NCI-H69 (cell line): Measurements from ENCODE around the gene EEPD1.
A peak's percentile ranks its signal among the peaks of the same experiment; 100 is the strongest.
"Not testable (repeated sequence)": the region's sequence is repeated elsewhere in the genome, so short reads cannot be mapped to it uniquely, and the experiment has no call there.

Source experiments
- DNase-seq: peaks from one replicate; lab custom pipeline; 2025; lab: John Stamatoyannopoulos, UW

EEPD1 gene

GRCh38 chr7:36214608-36215456 is 61.8 kb downstream of the EEPD1 start:
- no peak for DNase-seq

DNA sequence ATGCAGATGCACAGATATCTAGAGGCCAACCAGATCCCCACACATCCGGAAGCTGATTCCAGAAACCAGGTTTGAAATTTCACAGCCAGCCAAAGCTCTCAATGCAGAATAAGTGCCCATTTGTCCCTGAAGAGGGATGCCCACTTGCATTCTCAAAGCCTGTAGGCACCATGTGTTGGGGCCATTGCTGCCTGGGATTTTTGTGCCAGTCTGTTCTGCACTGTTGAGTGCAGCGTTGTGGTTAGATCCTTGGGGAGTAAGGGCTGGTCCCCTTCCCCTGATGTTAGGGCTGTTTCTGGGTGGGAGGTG is 62.4 kb downstream of the EEPD1 start:
- no peak for DNase-seq

- no peak for DNase-seq
Measured at GRCh38 chr7:36216063-36216684, 63.1 kb downstream of the EEPD1 start.

DNA sequence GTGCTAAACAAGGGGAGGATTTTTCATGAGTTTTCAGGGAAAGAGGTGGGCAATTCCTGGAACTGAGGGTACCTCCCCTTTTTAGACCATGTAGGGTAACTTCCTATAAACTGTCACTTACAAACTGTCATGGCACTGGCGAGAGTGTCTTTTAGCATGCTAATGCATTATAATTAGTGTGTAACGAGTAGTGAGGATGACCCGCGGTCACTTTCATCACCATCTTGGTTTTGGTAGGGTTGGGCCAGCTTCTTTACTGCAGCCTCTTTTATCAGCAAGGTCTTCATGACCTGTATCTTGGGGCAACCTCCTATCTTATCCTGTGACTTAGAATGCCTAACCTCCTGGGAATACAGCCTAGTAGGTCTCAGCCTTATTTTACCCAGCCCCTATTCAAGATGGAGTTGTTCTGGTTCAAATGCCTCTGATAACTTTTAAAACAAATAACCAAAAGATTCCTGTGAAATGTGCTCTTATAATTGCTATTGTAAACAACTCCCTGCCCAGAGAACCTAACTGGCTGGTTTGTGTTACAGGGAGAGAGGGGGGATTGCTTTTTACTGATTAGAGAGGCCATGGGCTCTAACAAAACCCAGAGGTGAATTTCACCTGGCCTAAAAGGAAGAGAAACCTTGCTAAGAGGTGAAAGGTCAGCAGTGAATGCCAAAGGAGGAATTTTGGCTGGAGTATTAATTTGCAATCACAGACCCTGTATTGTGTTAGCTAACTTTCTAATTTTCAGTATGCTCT is 64.3 kb downstream of the EEPD1 start:
- no peak for DNase-seq

DNA sequence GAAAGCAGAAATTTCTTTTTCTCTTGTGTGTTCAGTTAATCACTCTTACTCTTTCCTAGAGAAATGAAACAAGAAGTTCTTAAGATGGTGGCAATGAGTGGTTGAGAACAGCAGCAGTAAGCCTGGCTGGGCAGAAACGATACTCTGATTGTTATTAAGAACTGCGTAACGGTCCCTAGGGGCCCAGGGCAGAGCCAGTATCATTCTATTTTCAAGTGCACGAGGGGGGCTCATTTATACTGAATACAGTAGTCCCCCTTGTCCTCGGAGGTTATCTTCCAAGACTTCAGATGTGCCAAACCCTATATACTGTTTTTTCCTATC is 64.9 kb downstream of the EEPD1 start:
- no peak for DNase-seq

- DNase-seq = no peak
Measured at GRCh38 chr7:36219429-36219828, 66.4 kb downstream of the EEPD1 start.

- DNase-seq = no peak
Measured at GRCh38 chr7:36223851-36224250, 70.8 kb downstream of the EEPD1 start.

DNA sequence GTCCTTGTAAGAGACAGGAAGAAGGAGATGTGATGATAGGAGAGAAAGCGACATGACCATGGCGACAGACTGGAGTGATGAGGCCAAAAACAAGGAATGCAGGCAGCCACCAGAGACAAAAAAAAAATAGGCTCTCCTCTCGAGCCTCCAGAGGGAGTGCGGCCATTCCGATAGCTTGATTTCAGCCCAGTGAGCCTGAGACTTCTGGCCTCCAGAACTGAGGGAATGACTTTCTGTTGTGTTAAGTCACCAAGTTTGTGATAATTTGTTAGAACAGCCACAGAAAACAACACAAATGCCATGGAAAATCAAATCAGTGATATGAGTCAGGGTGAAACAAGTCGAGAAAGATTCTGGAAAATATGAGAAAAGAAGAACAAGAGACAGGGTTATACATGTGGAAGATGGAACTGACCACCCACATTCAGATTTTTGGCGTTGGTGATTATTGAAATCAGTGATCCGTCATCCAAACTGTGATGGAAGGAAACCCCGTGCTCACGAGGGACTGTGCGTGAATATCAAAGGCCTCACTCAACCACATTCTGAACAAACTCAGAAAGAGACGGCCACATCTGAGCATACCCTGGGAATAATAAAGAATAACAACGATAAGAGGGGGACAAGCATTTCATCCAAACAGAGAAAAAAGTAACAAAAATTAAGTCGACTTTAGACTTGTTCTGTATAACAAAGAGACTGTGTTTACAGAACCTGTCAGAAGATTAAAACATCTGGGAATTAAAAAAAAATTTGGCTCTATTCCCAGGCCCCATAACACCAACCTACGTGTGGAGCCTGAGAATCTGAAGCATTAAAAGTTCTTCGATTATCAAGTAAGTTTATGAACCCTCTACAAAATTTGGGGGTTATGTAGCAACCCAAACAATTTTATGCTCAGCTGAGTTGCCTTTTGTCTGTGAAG is 72.1 kb downstream of the EEPD1 start:
- peak; percentile 22 for DNase-seq

DNA sequence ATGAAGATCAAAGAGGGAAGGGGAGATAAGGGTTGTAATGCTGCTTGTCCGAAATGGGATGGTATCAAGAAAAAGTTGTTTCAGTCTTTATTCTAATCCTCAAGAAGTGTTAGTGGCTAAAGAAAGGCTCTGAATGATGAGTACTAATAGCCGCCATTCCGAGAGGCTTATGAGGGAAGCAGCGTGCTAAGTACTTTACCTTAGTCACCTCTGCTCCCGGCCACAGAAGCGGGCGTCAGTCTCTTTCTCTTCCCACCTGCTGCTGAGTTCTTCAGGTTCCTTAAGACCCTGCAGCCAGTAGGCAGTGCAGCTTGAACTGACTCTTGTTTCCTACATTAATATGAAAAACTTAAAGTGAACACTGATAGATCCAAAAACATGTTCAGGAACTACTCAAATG is 73.1 kb downstream of the EEPD1 start:
- no peak for DNase-seq

GRCh38 chr7:36227223-36227622 is 74.2 kb downstream of the EEPD1 start:
- no peak for DNase-seq

DNA sequence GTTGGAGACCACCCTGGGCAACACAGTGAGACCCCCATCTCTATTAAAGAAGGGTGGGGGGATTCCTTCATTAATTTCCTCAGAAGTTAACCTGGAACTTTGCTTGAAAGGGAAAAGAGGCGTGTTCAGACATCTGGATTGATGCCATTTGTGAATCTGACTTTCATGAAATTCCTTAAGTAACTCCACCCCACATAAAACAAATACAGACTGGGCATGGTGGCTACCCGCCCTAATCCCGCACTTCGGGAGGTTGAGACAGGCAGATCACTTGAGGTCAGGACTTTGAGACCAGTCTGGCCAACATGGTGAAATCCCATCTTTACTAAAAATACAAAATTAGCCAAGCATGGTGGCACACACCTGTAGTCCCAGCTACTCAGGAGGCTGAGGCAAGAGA is 75.0 kb downstream of the EEPD1 start:
- DNase-seq = no peak

GRCh38 chr7:36231406-36231805 is 78.4 kb downstream of the EEPD1 start:
- no peak for DNase-seq

DNA sequence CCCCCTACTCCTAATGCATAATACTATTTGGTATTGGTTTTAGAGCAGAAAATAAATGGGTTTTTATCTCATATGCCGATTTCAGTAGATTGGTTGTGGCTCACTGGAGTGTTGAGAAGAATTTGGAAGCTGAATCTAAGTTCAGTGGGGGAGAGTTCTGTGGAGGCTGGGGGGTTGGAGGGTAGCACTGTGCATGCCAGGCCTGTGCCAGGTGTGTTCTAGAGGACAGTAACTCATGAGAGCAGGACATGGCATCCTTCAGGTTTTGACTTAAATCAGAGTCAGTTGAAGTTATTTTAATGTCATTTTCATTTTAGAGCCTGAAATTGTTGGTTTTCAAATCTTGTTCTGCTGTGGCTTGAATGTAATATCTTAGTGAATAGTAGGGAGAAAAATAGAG is 79.5 kb downstream of the EEPD1 start:
- no peak for DNase-seq

DNA sequence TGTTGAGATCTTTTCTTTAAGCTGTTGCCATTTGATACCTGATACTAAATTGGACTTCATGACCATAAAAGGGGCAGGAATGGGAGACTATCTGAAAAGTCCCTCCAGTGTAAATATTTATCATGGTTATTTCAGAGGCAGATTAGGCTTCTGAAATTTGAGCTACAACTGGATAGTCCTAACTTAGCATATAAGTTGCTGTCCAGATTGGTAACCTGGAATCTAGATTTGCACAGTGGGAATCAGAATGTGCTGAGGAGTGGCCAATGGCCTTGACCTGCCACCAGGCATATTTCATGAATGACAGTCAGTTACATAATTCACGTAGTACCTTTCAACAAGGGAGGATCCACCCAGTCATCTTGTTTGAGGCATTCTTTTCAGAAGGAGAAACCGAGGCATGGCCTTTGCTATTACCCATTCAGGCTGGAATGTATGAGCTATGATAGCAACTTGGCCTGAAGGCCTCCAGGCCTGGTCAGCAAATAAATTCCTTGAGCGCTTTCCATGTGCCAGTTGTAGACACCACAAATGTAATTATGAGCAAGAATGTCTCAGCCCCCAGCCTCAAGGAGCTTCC is 80.0 kb downstream of the EEPD1 start:
- DNase-seq = peak; percentile 31

DNA sequence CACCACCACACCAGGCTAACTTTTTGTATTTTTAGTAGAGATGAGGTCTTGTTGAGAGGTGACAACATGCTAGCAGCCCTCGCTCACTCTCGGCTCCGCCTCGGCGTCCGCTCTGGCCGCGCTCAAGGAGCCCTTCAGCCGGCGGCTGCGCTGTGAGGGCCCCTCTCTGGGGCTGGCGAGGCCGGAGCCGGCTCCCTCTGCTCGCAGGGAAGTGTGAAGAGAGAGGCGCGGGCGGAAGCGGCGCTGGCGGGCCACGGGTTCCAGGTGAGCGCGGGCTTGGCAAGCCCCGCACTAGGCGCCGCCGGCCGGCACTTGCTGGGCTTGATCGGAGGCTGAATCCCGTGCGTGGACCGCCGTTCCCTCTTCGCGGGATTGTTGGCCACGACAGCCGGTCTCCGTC is 83.0 kb downstream of the EEPD1 start:
- DNase-seq = no peak

DNA sequence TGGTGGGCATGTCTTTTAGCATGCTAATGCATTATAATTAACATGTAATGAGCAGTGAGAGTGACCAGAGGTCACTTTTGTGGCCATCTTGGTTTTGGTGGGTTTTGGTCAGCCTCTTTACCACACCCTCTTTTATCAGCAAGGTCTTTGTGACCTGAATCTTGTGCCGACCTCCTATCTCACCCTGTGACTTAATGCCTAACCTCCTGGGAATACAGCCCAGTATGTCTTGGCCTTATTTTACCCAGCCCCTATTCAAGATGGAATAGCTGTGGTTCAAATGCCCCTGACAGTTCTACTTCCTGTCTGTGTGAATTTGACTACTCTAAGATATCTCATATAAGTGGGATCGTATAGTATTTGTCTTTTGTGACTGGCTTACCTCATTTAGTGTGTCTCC is 85.1 kb downstream of the EEPD1 start:
- DNase-seq = no peak

DNA sequence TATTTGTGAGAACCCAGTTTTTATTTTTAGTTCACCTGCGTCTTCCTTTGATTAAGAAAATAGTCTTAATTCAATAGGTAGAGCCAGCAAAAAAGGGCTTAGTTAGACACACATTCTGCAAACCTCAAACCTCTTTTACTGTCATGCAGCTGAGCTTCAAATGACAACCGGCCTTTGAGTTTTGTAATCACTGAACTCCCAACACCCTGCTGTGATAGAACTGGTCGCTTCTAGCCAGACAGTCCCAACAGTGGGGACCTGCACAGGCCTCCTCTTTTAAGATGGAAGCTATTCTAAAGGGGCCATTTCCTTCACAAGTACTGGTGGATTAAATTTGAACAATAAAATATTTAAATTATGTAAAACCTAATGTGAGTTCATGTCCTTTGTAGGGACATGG is 90.3 kb downstream of the EEPD1 start:
- DNase-seq = not testable (repeated sequence)

DNA sequence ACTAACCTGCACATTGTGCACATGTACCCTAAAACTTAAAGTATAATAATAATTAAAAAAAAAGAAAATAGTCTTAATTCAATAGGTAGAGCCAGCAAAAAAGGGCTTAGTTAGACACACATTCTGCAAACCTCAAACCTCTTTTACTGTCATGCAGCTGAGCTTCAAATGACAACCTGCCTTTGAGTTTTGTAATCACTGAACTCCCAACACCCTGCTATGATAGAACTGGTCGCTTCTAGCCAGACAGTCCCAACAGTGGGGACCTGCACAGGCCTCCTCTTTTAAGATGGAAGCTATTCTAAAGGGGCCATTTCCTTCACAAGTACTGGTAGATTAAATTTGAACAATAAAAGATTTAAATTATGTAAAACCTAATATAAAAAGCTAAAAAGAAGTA is 90.9 kb downstream of the EEPD1 start:
- DNase-seq = not testable (repeated sequence)

DNA sequence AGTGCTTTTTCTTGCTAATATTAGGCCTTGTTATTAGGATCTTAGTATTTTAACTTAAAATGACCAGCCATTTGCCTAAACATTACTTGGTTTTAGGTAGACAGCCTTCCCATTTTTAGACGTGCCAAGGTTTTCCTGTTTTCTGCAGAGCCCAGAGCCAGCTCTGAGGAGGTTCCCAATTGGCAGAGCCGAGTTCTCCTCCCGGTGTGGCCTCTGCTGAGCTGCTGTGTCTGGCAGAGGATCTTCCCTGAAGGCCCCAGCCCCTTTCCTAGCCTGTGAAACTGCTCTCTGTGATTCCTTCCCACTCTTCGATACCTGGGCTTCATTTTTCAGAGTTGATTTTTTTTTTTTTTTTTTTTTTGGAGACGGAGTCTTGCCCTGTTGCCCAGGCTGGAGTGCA is 91.4 kb downstream of the EEPD1 start:
- no peak for DNase-seq

GRCh38 chr7:36245684-36246299 is 92.7 kb downstream of the EEPD1 start:
- DNase-seq = peak; percentile 27

- DNase-seq = no peak
Measured at GRCh38 chr7:36249091-36249490, 96.0 kb downstream of the EEPD1 start.
